ENCODE measurements around the gene APOBEC3A. TPM values are rescaled to one million over a fixed set of nuclear protein-coding genes. Genes with fewer than 3 reads are reported as not detected.

The APOBEC3A gene
- total RNA-seq: not detected

DNA sequence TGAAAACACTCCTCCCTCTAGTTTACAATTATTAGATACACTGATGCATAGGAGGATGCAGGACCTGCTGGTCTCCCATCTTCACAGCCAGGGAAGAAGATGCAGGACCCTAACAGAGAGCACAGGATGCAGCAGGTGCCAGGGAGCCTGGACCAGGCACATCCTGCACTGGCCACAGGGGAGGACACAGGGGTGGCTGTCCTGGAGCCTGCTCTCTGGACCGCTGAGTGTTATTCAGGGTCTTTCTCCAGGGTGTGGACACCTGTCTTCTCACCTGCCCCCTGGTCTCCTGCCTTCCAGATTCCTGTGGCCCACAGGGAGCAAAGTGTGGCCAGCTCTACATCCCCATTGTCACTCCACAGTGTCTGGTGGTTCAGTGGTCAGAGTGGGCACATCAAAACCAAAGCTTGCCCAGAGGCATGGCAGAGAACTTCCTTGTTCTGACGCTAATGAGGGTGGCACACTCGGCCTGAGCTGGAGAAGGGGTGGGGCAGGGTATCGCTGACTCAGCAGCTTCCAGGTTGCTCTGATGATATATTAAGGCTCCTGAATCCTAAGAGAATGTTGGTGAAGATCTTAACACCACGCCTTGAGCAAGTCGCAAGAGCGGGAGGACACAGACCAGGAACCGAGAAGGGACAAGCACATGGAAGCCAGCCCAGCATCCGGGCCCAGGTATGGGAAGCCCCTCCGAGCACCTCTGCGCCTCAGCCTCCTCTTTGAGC is at the start of gene APOBEC3A:
Gene APOBEC3A (plus strand): TSS at position 564 of the 725 bp plus-strand sequence. CDS start 83 bp downstream, at position 647.
- peak; percentile 54 for DNase-seq (ENCODE audit: low spot score)

DNA sequence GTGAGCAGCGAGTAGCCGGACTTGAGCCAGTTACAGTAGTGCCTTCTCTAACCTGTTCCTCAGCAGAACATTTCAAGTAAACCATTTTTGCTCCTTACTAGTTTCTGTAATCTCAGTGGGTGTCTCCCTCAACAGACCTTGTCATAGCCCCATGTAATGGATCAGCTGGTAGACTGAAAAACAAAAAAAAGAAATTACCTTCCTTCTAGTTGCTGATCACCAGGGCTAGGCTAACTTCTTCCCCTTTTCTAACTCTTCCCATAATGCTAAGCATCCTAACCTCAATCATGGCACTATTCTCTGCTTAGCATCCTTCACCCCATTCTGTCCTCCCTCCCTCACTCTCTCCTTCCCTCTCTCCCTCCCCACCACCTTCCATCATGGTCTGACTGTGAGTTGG is 49.6 kb upstream of the APOBEC3A start:
- DNase-seq (ENCODE audit: low spot score): no peak

DNA sequence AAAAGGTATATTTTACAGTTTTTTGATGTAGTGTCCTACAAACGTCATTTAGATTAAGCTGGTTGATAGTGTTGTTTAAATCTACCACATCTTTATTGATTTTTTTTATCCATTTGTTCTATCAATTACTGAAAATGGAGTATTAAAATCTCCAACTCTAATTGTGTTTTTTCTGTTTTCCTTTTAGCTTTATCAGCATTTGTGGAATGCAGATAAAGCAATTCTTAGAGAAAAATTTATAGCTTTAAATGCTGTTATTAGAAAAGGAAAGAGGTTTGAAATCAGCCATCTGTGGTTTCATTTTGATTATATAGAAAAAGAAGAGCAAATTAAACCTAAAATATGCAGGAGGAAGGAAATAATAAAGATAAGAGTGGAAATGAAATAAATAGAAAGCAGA is 46.0 kb upstream of the APOBEC3A start:
- DNase-seq (ENCODE audit: low spot score): no peak

DNA sequence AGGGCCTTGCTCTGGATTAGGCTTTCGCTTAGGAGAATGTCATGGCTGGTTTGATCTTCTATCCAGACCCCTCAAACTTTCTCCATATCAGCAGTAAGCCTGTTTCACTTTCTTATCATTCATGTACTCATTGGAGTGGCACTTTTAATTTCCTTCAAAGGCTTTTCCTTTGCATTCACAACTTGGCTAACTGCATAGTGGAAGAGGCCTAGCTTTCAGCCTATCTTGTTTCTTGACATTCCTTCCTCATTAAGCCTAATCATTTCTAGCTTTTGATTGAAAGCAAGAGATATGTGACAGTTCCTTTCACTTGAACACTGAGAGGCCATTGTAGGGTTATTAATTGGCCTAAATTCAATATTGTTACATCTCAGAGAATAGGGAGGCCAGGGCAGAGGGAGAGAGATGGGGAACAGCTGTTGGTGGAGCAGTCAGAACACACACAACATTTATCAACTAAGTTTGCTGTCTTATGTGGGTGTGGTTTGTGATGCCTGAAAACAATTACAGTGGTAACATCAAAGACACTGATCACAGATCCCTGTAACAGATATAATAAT is 37.7 kb upstream of the APOBEC3A start:
- DNase-seq (ENCODE audit: low spot score): no peak

DNA sequence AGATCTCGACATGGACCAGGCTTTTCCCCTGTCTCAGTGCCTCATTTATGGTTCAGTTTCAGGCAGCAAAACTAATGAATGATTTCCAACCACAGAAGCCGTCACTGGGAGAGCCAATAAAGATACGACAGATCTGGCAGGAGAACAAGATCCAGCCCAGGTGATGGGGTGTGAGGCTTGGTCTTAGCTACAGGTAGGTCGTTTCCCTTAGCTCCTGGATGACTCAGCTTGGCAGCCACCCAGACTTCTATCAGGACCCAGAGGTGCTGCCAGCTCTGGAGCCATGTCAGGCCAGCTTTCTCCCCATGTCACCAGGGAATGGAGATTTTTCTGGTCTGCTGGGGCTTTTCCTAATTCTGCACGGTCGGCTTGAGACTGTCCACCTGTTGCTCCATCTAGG is 36.3 kb upstream of the APOBEC3A start:
- DNase-seq (ENCODE audit: low spot score): peak; percentile 93

DNA sequence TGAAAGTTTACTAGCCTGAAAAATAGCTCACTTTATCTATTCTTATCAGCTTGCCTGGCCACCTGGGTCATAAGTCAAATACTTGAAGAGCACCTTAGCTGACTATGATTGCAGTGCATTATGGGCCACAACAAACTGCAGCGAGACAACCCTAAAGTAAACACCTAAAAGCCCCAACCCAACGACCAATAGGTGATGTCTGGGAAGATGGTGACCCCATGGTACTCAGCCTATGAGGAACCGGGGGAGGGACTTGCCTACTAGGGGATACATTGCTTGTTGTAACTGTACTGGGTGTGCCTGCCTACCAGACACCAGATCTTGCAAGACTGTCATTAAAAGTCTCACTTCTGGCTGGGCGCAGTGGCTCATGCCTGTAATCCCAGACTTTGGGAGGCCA is 35.6 kb upstream of the APOBEC3A start:
- DNase-seq (ENCODE audit: low spot score): no peak

DNA sequence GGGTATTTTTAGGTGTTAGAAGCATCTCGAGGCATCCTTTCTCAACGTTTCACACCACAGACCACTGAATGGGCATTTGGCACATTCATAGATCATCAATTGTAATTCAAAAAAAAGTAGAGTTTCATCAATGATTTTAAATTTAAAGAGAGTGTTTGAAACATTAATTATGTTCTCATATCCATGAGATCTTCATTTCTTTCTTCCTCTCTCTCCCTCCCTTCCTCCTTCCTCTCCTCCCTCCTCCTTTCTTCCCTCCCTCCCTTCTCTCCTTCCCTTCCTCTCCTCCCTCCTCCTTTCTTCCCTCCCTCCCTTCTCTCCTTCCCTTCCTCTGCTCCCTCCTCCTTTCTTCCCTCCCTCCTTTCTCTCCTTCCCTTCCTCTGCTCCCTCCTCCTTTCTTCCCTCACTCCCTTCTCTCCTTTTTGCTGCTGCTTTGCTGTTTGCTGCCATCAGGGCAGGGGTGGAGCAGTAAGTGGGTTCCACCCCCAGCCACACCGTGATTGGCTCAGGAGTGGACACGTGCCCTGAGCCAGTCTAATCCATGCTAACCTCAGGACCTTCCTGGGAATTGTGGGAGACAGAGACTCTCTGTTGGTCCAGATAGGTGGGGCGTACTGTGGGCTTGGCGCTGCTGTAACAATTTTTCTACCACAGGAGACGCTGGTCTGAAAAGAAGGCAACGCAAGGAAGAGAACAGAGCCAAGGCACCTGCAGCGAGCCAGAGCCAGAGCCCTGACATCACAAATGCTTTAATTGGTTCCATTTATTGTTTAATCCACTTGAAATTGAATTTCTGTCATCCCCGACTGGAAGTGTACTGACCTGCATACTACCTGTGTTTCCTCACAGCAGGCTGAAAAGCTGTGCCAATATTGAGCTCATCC is 33.7 kb upstream of the APOBEC3A start:
- peak; percentile 81 for DNase-seq (ENCODE audit: low spot score)

DNA sequence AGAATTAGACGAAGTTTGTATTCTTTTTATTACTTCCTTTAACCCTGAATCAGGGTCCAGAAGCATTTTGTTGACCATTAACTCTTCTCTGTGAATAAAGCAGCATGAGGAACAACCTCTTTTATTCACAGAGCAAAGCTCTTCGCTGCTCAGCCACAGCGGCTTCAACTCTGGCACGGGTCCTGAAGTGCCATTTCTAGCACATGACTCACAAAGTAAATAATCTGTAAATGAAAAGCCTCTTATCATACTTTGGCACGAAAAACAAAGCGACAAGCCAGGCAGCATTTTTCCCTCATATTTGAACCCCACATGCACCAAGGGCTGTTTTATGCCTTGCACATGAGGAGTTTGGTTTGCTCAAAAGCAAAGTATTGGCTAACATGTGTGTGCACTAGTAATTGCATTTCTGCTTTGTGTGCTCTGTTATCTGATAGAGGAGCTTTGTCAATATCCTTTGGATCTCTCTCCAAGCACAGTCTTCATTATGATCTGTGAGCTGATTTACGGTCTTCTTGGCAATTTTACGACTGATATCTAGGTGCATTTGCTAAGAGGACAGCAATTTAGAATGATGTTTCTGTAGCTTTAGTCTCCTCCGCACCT is 33.0 kb upstream of the APOBEC3A start:
- DNase-seq (ENCODE audit: low spot score): peak; percentile 92

DNA sequence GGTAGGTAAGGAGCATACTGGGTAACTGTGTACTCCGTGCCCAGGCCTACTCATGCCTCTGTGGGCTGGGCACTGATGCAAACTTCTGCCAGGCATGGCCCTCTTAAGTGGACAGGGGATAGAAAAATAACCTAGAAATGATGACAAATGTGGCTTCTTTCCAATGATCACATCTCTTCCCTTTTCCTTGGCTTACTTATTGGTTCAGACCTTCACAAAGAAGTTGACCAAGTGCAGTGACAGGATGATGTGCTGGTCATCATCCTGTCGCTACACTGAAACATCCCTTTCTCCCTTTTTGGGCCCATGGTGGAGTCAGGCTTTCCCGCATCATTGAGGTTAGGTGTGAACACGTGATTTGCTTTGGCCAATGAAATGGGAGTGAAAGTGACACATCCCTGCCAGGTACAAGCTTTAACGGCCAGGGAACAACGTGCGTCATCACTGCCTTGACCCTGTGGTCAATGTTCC is 31.8 kb upstream of the APOBEC3A start:
- peak; percentile 8 for DNase-seq (ENCODE audit: low spot score)

DNA sequence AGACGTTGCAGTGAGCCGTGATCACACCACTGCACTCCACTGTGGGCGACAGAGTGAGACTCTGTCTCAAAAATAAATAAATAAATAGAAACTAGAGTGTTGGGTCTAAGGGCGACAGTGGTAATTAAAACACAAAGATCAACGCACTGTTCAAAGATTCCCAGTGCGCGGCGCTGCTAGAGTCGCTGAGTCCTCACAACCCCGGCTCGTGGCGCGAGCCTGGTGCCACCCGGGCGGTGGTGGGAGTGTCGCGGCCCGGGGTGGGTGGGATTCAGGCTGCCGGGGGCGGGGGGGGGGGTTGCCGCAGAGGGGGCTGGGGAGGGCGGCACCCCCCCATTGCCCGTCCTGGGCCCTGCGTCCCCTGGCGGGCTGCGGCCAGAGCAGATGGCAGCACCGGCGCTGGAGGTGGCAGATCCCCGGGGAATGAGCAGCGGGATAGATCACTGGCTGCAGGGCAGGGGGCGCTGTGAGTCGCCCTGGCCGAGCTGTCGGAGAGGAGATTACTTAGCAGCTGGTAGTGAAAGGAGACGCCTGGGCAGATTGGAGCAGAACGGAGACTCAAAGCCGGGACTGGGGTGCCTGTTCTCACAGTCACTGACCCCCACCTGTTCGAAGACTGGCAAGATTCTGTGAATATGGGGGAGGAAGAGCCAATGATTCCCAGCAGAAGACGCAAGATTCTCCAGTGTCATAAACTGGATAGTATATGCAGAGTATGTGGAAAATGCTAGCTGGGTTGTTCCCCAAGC is 30.2 kb upstream of the APOBEC3A start:
- DNase-seq (ENCODE audit: low spot score): peak; percentile 72

DNA sequence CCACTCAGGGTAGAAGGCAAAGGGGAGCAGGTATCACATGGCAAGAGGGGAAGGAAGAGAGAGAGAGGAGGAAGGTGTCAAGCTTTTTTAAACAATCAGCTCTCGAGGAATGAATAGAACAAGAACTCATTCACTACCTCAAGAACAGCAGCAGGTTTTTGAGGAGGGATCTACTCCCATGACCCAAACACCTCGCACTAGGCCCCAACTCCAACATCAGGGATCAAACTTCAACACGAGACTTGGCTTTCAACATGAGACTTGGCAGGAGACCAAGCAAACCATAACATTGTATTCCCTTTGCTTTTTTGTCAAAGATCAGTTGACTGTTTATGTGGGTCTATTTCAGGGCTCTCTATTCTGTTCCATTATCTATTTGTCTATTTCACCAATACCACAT is 26.9 kb upstream of the APOBEC3A start:
- DNase-seq (ENCODE audit: low spot score): no peak

DNA sequence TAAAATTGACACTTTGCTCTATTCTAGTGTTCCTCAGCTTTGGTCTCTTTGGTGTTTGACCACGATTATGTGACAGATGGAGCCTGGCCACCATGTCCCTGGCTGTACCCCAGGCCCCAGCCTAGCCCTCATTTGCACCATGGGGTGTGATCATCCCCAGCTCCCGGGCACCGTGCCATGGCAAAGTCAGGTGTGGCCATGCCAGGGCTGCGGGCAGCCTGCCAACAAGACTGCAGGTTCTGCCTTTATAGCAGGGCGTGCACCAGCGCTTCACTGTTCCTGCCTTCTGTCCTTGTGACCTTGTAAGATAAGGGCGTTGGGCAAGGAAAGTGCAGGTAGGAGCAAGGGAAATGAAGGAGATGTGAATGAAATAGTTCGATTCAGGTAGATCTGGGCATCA is 22.4 kb upstream of the APOBEC3A start:
- DNase-seq (ENCODE audit: low spot score): peak; percentile 95

DNA sequence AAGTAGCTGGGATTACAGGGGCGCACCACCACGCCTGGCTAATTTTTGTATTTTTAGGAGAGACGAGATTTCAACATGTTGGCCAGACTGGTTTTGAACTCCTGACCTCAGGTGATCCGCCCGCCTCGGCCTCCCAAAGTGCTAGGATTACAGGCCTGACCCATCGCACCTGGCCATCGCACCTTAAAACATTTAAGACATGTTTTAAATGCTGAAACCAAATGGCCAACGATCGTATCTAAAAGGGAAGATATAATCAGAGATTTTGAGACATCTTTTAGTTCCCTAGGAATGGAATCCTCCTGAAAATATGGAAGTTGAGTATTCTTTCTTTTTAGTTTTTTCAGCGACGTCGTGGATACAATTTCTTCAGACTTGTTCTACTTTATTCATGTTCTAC is 21.8 kb upstream of the APOBEC3A start:
- DNase-seq (ENCODE audit: low spot score): no peak

DNA sequence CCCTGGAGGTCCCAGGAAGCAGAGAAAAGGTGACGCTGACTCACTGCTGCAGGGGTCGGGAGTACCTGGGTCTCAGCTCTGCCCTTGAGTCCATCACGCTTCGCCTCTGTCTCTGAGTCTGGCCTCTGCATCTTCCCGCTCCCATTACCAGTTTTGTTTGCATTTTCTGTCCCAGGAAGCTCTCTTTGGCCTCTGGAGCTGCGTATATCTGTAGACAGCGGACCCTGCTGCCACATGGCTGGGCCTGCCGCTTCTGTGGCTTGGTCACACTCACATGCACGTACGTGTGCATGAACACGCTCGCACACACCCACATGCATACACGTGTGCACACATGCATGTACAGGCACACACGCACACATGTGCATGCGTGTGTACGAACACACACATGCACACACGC is 20.8 kb upstream of the APOBEC3A start:
- no peak for DNase-seq (ENCODE audit: low spot score)

DNA sequence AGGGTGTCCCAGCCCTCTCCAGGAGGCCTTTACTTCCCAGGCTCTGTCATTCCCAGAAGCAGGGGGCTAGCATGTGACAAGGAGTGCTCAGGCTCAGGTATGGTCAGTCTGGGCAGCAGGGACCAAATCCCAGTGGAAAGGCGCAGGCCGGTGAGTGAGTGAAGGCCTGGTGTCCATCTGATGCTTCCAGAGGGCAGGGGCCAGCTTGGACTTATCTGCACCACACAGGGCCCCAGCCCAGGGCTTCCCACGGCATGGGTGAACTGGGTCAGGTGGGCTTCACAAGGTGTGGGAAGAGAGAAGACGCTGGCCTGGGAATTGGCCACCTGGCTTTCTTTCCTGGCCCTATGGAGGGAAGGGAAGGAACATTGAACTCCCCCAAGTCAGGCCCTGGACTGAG is 20.4 kb upstream of the APOBEC3A start:
- no peak for DNase-seq (ENCODE audit: low spot score)

DNA sequence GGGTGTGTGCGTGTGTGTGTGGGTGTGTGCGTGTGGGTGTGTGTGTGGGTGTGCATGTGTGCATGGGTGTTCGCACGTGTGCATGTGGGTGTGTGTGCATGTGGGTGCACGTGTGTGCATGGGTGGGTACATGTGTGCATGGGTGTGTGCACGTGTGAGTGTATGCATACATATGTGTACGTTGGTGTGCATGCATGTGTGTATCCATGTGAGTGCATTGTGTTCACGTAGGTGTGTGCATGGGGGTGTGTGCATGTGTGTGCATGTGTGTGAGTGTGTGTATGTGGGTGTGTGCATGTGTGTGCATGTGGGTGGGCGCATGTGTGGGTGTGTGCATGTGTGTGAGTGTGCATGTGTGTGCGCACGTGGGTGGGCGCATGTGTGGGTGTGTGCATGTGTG is 19.9 kb upstream of the APOBEC3A start:
- DNase-seq (ENCODE audit: low spot score): no peak

DNA sequence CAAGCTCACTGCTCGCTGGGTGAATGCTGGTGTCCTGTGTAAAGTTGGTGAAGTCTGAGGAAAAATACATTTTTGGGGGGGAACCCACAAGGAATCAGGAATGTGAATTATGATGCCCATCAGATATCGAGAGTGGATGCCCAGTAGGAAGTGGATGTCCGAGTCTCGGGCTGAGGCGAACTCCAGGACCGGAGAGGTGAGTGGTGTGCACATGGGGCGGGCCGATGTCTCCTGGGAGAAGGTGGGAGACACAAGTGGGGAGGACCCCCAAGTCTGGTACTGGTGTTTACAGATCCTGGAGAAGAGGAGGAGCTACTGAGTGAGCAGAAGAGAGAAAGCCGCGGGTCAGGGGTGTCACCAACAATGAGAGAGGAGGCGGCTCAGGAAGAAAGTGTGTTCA is 19.2 kb upstream of the APOBEC3A start:
- DNase-seq (ENCODE audit: low spot score): no peak

DNA sequence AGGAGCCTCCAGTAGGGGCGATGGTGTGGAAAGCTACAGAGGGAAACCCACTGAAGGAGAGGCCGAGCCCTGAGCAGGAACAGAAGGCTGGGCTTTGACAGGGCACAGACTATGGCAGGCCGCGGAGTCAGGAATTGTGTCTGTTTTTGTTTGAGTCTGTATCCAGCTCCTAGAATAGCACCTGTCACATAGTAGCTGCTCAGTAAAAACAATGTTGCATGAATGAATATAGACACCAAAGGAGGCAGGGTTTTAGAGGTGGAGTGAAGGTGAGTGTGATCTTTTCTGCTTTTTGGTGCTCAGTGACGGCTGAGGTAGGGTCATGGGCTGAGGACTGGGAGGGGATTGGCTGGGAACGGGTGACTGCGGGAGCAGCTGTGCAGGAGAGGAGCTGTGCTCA is 18.5 kb upstream of the APOBEC3A start:
- no peak for DNase-seq (ENCODE audit: low spot score)

DNA sequence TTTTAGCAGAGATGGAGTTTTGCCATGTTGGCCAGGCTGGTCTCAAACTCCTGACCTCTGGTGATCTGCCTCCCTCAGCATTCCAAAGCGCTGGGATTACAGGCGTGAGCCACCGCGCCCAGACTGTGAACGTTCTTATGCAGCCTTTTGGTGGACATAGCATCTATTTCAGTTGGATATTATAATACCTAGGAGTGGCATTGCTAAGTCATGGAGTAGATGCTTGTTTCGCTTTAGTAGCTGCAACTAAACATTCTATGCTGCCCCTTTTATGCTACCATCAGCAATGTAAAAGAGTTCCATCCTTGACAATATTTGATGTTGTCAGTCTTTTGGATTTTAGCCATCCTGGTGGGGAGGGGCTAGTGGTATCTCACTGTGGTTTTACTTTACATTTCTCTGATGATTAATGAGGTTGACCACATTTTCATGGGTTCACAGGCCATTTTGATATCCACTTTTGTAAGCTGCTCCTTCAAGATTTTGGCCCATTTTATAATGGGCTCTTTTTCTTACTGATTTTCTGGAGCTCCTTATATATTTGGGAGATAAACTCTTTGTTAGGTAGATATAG is 16.5 kb upstream of the APOBEC3A start:
- no peak for DNase-seq (ENCODE audit: low spot score)

DNA sequence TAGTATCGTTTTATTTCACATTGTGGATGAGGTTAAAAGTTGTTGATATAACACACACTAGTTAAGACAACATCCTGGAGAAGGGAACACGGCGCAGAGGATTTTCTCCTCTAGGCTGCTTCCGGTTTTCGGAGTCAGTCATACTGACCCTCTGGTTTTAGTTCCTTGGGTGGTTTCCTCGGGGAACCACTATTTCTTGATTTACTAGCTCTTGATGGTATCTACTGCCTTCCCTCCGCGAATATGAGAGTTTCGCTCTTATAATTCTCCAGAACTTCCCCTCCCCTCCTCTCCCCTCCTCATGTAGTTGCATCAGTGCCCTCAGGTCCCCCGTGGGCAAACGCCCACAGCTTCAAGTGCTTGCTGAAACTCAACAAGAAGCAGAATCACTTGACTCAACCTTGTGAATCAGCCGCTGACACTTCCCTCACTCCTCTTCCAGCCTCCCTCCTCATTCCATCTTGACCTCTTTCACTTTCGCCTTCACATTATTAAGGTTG is 15.9 kb upstream of the APOBEC3A start:
- no peak for DNase-seq (ENCODE audit: low spot score)

DNA sequence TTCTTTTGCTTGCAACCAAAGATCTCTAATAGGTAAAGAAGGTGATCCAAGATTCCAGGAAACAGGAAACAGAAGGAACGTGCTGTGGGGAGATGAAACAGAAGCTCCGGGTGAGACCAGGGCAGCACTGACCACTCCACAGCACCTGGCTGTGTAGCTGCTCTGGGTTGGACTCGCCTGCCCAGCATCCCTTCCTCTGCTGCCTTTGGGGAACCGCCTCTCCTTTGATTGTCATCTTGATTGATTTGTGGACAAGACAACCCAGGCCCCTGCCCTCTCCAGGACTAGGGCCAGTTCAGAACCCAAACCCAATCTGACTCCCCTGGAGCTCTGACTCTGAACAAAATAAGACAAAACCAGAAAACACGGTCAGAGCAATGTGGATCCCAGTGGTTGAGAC is 14.7 kb upstream of the APOBEC3A start:
- DNase-seq (ENCODE audit: low spot score): no peak

Data from mucosa of gallbladder (tissue), 1 donor.